ENCODE measurements around the gene CPN2. TPM values are rescaled to one million over a fixed set of nuclear protein-coding genes. Genes with fewer than 3 reads are reported as not detected.

The CPN2 gene
- polyA plus RNA-seq, 5 donors, result 0.17 TPM; not detected in 4

- no peak for DNase-seq
These were observed 36.6 kb downstream of the CPN2 start for GRCh38 chr3:194314388-194315068.

GRCh38 chr3:194313560-194314387, 37.4 kb downstream of the CPN2 start:
- DNase-seq, result peak in 1 of 2 donors; percentile 60

- peak in 1 of 2 donors; percentile 53 for DNase-seq
These were observed 38.3 kb downstream of the CPN2 start for GRCh38 chr3:194312743-194313281.

GRCh38 chr3:194312186-194312742, 38.9 kb downstream of the CPN2 start:
- DNase-seq, result no peak

- DNase-seq, result no peak
These were observed 40.1 kb downstream of the CPN2 start for GRCh38 chr3:194311000-194311399.

- no peak for DNase-seq
These were observed 40.9 kb downstream of the CPN2 start for GRCh38 chr3:194310060-194310835.

GRCh38 chr3:194308601-194309449, 42.3 kb downstream of the CPN2 start:
- DNase-seq, result no peak

- DNase-seq, result no peak
These were observed 43.3 kb downstream of the CPN2 start for GRCh38 chr3:194307849-194308248.

GRCh38 chr3:194306771-194307640, 44.1 kb downstream of the CPN2 start:
- DNase-seq, result no peak

- no peak for DNase-seq
These were observed 44.9 kb downstream of the CPN2 start for GRCh38 chr3:194306109-194306686.

GRCh38 chr3:194305356-194306108, 45.6 kb downstream of the CPN2 start:
- no peak for DNase-seq

GRCh38 chr3:194304186-194304917, 46.8 kb downstream of the CPN2 start:
- DNase-seq, result no peak

GRCh38 chr3:194303749-194304148, 47.4 kb downstream of the CPN2 start:
- no peak for DNase-seq

GRCh38 chr3:194301730-194302129, 49.4 kb downstream of the CPN2 start:
- no peak for DNase-seq

GRCh38 chr3:194300936-194301335, 50.2 kb downstream of the CPN2 start:
- no peak for DNase-seq

GRCh38 chr3:194300382-194300758, 50.8 kb downstream of the CPN2 start:
- DNase-seq, result peak; percentile 83 to 85

GRCh38 chr3:194298331-194299227, 52.5 kb downstream of the CPN2 start:
- no peak for DNase-seq
